LHCN-M2 (cell line): Measurements from ENCODE around the gene FAM53A. TPM values are rescaled to one million over a fixed set of nuclear protein-coding genes. Genes with fewer than 3 reads are reported as not detected.

ENCODE experiments used
- DNase-seq: peaks from one replicate; pipeline ENCODE4 v3.0.0-alpha.2; 2012; ENCODE audit warnings: low read depth
- total RNA-seq: library from RNA; depleted of rRNA; stranded (reverse); fragments of >200 nt; gene quantifications from 2 replicates; pipeline ENCODE4 v1.2.3, GENCODE V29; 2014

FAM53A gene
- total RNA-seq, 1 experiment from 2014 or later = 12.3 TPM

- no peak for DNase-seq
Observed at GRCh38 chr4:1623821-1624518, 60.1 kb downstream of the FAM53A start.

GRCh38 chr4:1623400-1623799, 60.7 kb downstream of the FAM53A start:
- DNase-seq = no peak

- DNase-seq = no peak
Observed at GRCh38 chr4:1622956-1623355, 61.2 kb downstream of the FAM53A start.

GRCh38 chr4:1622238-1622637, 61.9 kb downstream of the FAM53A start:
- DNase-seq = no peak

GRCh38 chr4:1621526-1621925, 62.6 kb downstream of the FAM53A start:
- no peak for DNase-seq

- no peak for DNase-seq
Observed at GRCh38 chr4:1619151-1619672, 64.9 kb downstream of the FAM53A start.

GRCh38 chr4:1618438-1618837, 65.7 kb downstream of the FAM53A start:
- DNase-seq = no peak

- no peak for DNase-seq
Observed at GRCh38 chr4:1616557-1616930, 67.6 kb downstream of the FAM53A start.

- DNase-seq = no peak
Observed at GRCh38 chr4:1615786-1616556, 68.1 kb downstream of the FAM53A start.

- no peak for DNase-seq
Observed at GRCh38 chr4:1614854-1615595, 69.1 kb downstream of the FAM53A start.

GRCh38 chr4:1614502-1614853, 69.6 kb downstream of the FAM53A start:
- DNase-seq = no peak

GRCh38 chr4:1614049-1614448, 70.1 kb downstream of the FAM53A start:
- no peak for DNase-seq

- no peak for DNase-seq
Observed at GRCh38 chr4:1613099-1613495, 71.0 kb downstream of the FAM53A start.

GRCh38 chr4:1612278-1613098, 71.6 kb downstream of the FAM53A start:
- DNase-seq = no peak

- no peak for DNase-seq
Observed at GRCh38 chr4:1611501-1611870, 72.6 kb downstream of the FAM53A start.

GRCh38 chr4:1610791-1611500, 73.2 kb downstream of the FAM53A start:
- DNase-seq = no peak

- DNase-seq = no peak
Observed at GRCh38 chr4:1609901-1610790, 74.0 kb downstream of the FAM53A start.

GRCh38 chr4:1608821-1609500, 75.2 kb downstream of the FAM53A start:
- no peak for DNase-seq

GRCh38 chr4:1608196-1608820, 75.8 kb downstream of the FAM53A start:
- no peak for DNase-seq
